ENCODE measurements around the gene PGM2L1. TPM values are rescaled to one million over a fixed set of nuclear protein-coding genes. Genes with fewer than 3 reads are reported as not detected.

The PGM2L1 gene
- total RNA-seq, 2 donors from 2014 or later = 7.8 to 11.1 TPM

- Histone ChIP-seq H3K9me3 (no peaks in the 10 kb centered on the region), H3K4me3 (no peak overlapping the region), H3K27me3 (no peaks in the 10 kb centered on the region), H3K27ac (no peak overlapping the region), H3K36me3 (no peaks in the 10 kb centered on the region), H3K9ac (ENCODE audit: low read depth in 2 of 2, low read length in 2 of 2) (no peak overlapping the region), H3K4me1 (no peaks in the 10 kb centered on the region)
- TF ChIP-seq CTCF (IDR thresholded peaks at IDR 0.05) = no peak
- DNase-seq = no peak
- intact Hi-C loops (cut with DNase I) = no loop called here
Measured at GRCh38 chr11:74354036-74354435, 44.2 kb downstream of the PGM2L1 start.

- Histone ChIP-seq H3K27me3 (no peaks in the 10 kb centered on the region), H3K9ac (ENCODE audit: low read depth in 2 of 2, low read length in 2 of 2) (no peak overlapping the region), H3K9me3 (no peaks in the 10 kb centered on the region), H3K4me3 (no peak overlapping the region), H3K36me3 (no peaks in the 10 kb centered on the region), H3K27ac (no peak overlapping the region), H3K4me1 (no peaks in the 10 kb centered on the region)
- intact Hi-C loops (cut with DNase I) = no loop called here
- no peak for DNase-seq
- no peak for TF ChIP-seq CTCF (IDR thresholded peaks at IDR 0.05)
Measured at GRCh38 chr11:74347381-74347780, 50.9 kb downstream of the PGM2L1 start.

- Histone ChIP-seq H3K4me1 (no peaks in the 10 kb centered on the region), H3K36me3 (no peaks in the 10 kb centered on the region), H3K9ac (ENCODE audit: low read depth in 2 of 2, low read length in 2 of 2) (no peak overlapping the region), H3K9me3 (no peaks in the 10 kb centered on the region), H3K27ac (no peak overlapping the region), H3K27me3 (no peaks in the 10 kb centered on the region), H3K4me3 (no peak overlapping the region)
- intact Hi-C loops (cut with DNase I) = no loop called here
- no peak for DNase-seq
- TF ChIP-seq CTCF (IDR thresholded peaks at IDR 0.05) = no peak
Measured at GRCh38 chr11:74345420-74345819, 52.8 kb downstream of the PGM2L1 start.

- H3K27ac ChIP-seq = no peak overlapping the region
- H3K4me1 ChIP-seq = no peaks in the 10 kb centered on the region
- intact Hi-C loops (cut with DNase I) = no loop called here
- H3K9ac ChIP-seq (ENCODE audit: low read depth in 2 of 2, low read length in 2 of 2) = no peak overlapping the region
- H3K9me3 ChIP-seq = no peaks in the 10 kb centered on the region
- no peaks in the 10 kb centered on the region for H3K36me3 ChIP-seq
- no peak overlapping the region for H3K4me3 ChIP-seq
- DNase-seq = no peak
- no peaks in the 10 kb centered on the region for H3K27me3 ChIP-seq
- TF ChIP-seq CTCF (IDR thresholded peaks at IDR 0.05) = no peak
Measured at GRCh38 chr11:74341921-74342320, 56.3 kb downstream of the PGM2L1 start.

GRCh38 chr11:74339619-74340018, 58.6 kb downstream of the PGM2L1 start:
- no peak overlapping the region for H3K9ac ChIP-seq (ENCODE audit: low read depth in 2 of 2, low read length in 2 of 2)
- intact Hi-C loops (cut with DNase I) = no loop called here
- TF ChIP-seq CTCF (IDR thresholded peaks at IDR 0.05) = no peak
- no peaks in the 10 kb centered on the region for H3K36me3 ChIP-seq
- H3K4me1 ChIP-seq = no peaks in the 10 kb centered on the region
- H3K9me3 ChIP-seq = no peaks in the 10 kb centered on the region
- no peak for DNase-seq
- no peak overlapping the region for H3K27ac ChIP-seq
- no peaks in the 10 kb centered on the region for H3K27me3 ChIP-seq
- no peak overlapping the region for H3K4me3 ChIP-seq

GRCh38 chr11:74338963-74339362, 59.3 kb downstream of the PGM2L1 start:
- no peaks in the 10 kb centered on the region for H3K36me3 ChIP-seq
- no peak overlapping the region for H3K4me3 ChIP-seq
- H3K4me1 ChIP-seq = no peaks in the 10 kb centered on the region
- intact Hi-C loops (cut with DNase I) = no loop called here
- no peaks in the 10 kb centered on the region for H3K9me3 ChIP-seq
- no peaks in the 10 kb centered on the region for H3K27me3 ChIP-seq
- TF ChIP-seq CTCF (IDR thresholded peaks at IDR 0.05) = no peak
- no peak overlapping the region for H3K9ac ChIP-seq (ENCODE audit: low read depth in 2 of 2, low read length in 2 of 2)
- DNase-seq = peak; percentile 68
- no peak overlapping the region for H3K27ac ChIP-seq
